IgD-negative memory B cell (primary cell): ENCODE data around the gene GNAZ. TPM values are rescaled to one million over a fixed set of nuclear protein-coding genes. Genes with fewer than 3 reads are reported as not detected.

Source experiments
- H3K27ac Mint-ChIP-seq, 3 donors: one replicate each; pipeline ENCODE4 v1.8.0; 2020 to 2022; ENCODE audit warnings: mild to moderate bottlenecking in 3 of 3, mixed read lengths in 3 of 3, moderate library complexity in 1 of 3
- H3K27me3 Mint-ChIP-seq: one replicate; pipeline ENCODE4 v1.8.0; 2021; ENCODE audit warnings: mixed read lengths
- H3K36me3 Mint-ChIP-seq: one replicate; pipeline ENCODE4 v1.8.0; 2020; ENCODE audit warnings: mild to moderate bottlenecking, mixed read lengths
- H3K4me1 Mint-ChIP-seq, 3 donors: one replicate each; pipeline ENCODE4 v1.8.0; 2020 to 2022; ENCODE audit warnings: mixed read lengths in 3 of 3, mild to moderate bottlenecking in 1 of 3
- H3K4me3 Mint-ChIP-seq, 4 donors: one replicate each; pipeline ENCODE4 v1.8.0; 2020 to 2022; ENCODE audit warnings: mild to moderate bottlenecking in 4 of 4, mixed read lengths in 4 of 4, moderate library complexity in 3 of 4
- H3K9me3 Mint-ChIP-seq, 3 donors: one replicate each; pipeline ENCODE4 v1.8.0; 2020 to 2021; ENCODE audit warnings: mixed read lengths in 3 of 3, mild to moderate bottlenecking in 1 of 3
- polyA plus RNA-seq: library from polyadenylated mRNA; unstranded; fragments of 300-500 nt; fragmentation: Illumina TruSeq; gene quantifications from one replicate; pipeline ENCODE4 v1.2.3, GENCODE V29; 2021

Gene GNAZ
- polyA plus RNA-seq, 1 donor from 2014 or later, result 2.0 TPM

GRCh38 chr22:23097412-23098229 lies 27.3 kb downstream of the GNAZ start:
- no peaks in the 10 kb centered on the region for H3K4me1 Mint-ChIP-seq
- H3K9me3 Mint-ChIP-seq, result no peaks in the 10 kb centered on the region
- H3K4me3 Mint-ChIP-seq, result no peak overlapping the region
- H3K36me3 Mint-ChIP-seq, result peaks cover 2% of the 10 kb centered on the region
- no peak overlapping the region for H3K27ac Mint-ChIP-seq
- no peaks in the 10 kb centered on the region for H3K27me3 Mint-ChIP-seq

- H3K27ac Mint-ChIP-seq, result no peak overlapping the region
- no peaks in the 10 kb centered on the region for H3K27me3 Mint-ChIP-seq
- H3K4me1 Mint-ChIP-seq, result no peaks in the 10 kb centered on the region
- H3K36me3 Mint-ChIP-seq, result peaks cover 2% of the 10 kb centered on the region
- H3K9me3 Mint-ChIP-seq, result no peaks in the 10 kb centered on the region
- H3K4me3 Mint-ChIP-seq, result no peak overlapping the region
Observed at GRCh38 chr22:23098230-23098705, 27.9 kb downstream of the GNAZ start.

GRCh38 chr22:23098718-23099530 lies 28.6 kb downstream of the GNAZ start:
- no peak overlapping the region for H3K4me3 Mint-ChIP-seq
- H3K4me1 Mint-ChIP-seq, result no peaks in the 10 kb centered on the region
- H3K9me3 Mint-ChIP-seq, result no peaks in the 10 kb centered on the region
- no peaks in the 10 kb centered on the region for H3K27me3 Mint-ChIP-seq
- peaks cover 2% of the 10 kb centered on the region for H3K36me3 Mint-ChIP-seq
- H3K27ac Mint-ChIP-seq, result no peak overlapping the region

- H3K36me3 Mint-ChIP-seq, result peaks cover 2% of the 10 kb centered on the region
- H3K27ac Mint-ChIP-seq, result no peak overlapping the region
- H3K9me3 Mint-ChIP-seq, result no peaks in the 10 kb centered on the region
- no peaks in the 10 kb centered on the region for H3K27me3 Mint-ChIP-seq
- no peak overlapping the region for H3K4me3 Mint-ChIP-seq
- no peaks in the 10 kb centered on the region for H3K4me1 Mint-ChIP-seq
Observed at GRCh38 chr22:23099531-23099804, 29.1 kb downstream of the GNAZ start.

- no peak overlapping the region for H3K27ac Mint-ChIP-seq
- H3K4me1 Mint-ChIP-seq, result no peaks in the 10 kb centered on the region
- H3K36me3 Mint-ChIP-seq, result peaks cover 2% of the 10 kb centered on the region
- H3K4me3 Mint-ChIP-seq, result no peak overlapping the region
- H3K27me3 Mint-ChIP-seq, result no peaks in the 10 kb centered on the region
- H3K9me3 Mint-ChIP-seq, result no peaks in the 10 kb centered on the region
Observed at GRCh38 chr22:23100124-23100801, 29.9 kb downstream of the GNAZ start.

- H3K27ac Mint-ChIP-seq, result no peak overlapping the region
- H3K4me3 Mint-ChIP-seq, result no peak overlapping the region
- H3K36me3 Mint-ChIP-seq, result peaks cover 2% of the 10 kb centered on the region
- H3K9me3 Mint-ChIP-seq, result no peaks in the 10 kb centered on the region
- H3K27me3 Mint-ChIP-seq, result no peaks in the 10 kb centered on the region
- no peaks in the 10 kb centered on the region for H3K4me1 Mint-ChIP-seq
Observed at GRCh38 chr22:23101524-23101923, 31.2 kb downstream of the GNAZ start.

- no peaks in the 10 kb centered on the region for H3K9me3 Mint-ChIP-seq
- no peak overlapping the region for H3K27ac Mint-ChIP-seq
- peaks cover 2% of the 10 kb centered on the region for H3K36me3 Mint-ChIP-seq
- H3K4me1 Mint-ChIP-seq, result no peaks in the 10 kb centered on the region
- no peaks in the 10 kb centered on the region for H3K27me3 Mint-ChIP-seq
- no peak overlapping the region for H3K4me3 Mint-ChIP-seq
Observed at GRCh38 chr22:23102002-23102655, 31.8 kb downstream of the GNAZ start.

- Mint-ChIP-seq H3K27me3 (no peaks in the 10 kb centered on the region), H3K27ac (no peak overlapping the region), H3K36me3 (peaks cover 2% of the 10 kb centered on the region), H3K9me3 (no peaks in the 10 kb centered on the region), H3K4me1 (no peaks in the 10 kb centered on the region), H3K4me3 (no peak overlapping the region)
Observed at GRCh38 chr22:23102776-23103175, 32.5 kb downstream of the GNAZ start.

- Mint-ChIP-seq H3K4me3 (no peak overlapping the region), H3K9me3 (no peaks in the 10 kb centered on the region), H3K4me1 (no peaks in the 10 kb centered on the region), H3K36me3 (peaks cover 2% of the 10 kb centered on the region), H3K27me3 (no peaks in the 10 kb centered on the region), H3K27ac (peak overlapping the region in 1 of 3 donors; percentile 83)
Observed at GRCh38 chr22:23103199-23103954, 33.1 kb downstream of the GNAZ start.

GRCh38 chr22:23104187-23104971 lies 34.1 kb downstream of the GNAZ start:
- Mint-ChIP-seq H3K9me3 (no peaks in the 10 kb centered on the region), H3K4me1 (no peaks in the 10 kb centered on the region), H3K27me3 (no peaks in the 10 kb centered on the region), H3K36me3 (peaks cover 2% of the 10 kb centered on the region), H3K27ac (no peak overlapping the region), H3K4me3 (no peak overlapping the region)

GRCh38 chr22:23105304-23105703 lies 35.0 kb downstream of the GNAZ start:
- H3K27me3 Mint-ChIP-seq, result no peaks in the 10 kb centered on the region
- peak overlapping the region in 1 of 4 donors; percentile 17 for H3K4me3 Mint-ChIP-seq
- no peaks in the 10 kb centered on the region for H3K9me3 Mint-ChIP-seq
- peaks cover 2% of the 10 kb centered on the region for H3K36me3 Mint-ChIP-seq
- no peaks in the 10 kb centered on the region for H3K4me1 Mint-ChIP-seq
- no peak overlapping the region for H3K27ac Mint-ChIP-seq

GRCh38 chr22:23105919-23106318 lies 35.6 kb downstream of the GNAZ start:
- peak overlapping the region in 1 of 3 donors; percentile 31 for H3K27ac Mint-ChIP-seq
- H3K36me3 Mint-ChIP-seq, result peaks cover 2% of the 10 kb centered on the region
- H3K27me3 Mint-ChIP-seq, result no peaks in the 10 kb centered on the region
- H3K4me3 Mint-ChIP-seq, result no peak overlapping the region
- no peaks in the 10 kb centered on the region for H3K9me3 Mint-ChIP-seq
- H3K4me1 Mint-ChIP-seq, result no peaks in the 10 kb centered on the region

- Mint-ChIP-seq H3K9me3 (no peaks in the 10 kb centered on the region), H3K4me3 (no peak overlapping the region), H3K27ac (peak overlapping the region in 1 of 3 donors; percentile 31), H3K4me1 (no peaks in the 10 kb centered on the region), H3K27me3 (no peaks in the 10 kb centered on the region), H3K36me3 (peaks cover 2% of the 10 kb centered on the region)
Observed at GRCh38 chr22:23106344-23106743, 36.0 kb downstream of the GNAZ start.

- Mint-ChIP-seq H3K27me3 (no peaks in the 10 kb centered on the region), H3K9me3 (no peaks in the 10 kb centered on the region), H3K36me3 (no peaks in the 10 kb centered on the region), H3K27ac (no peak overlapping the region), H3K4me1 (no peaks in the 10 kb centered on the region), H3K4me3 (no peak overlapping the region)
Observed at GRCh38 chr22:23106906-23107367, 36.6 kb downstream of the GNAZ start.
